NCI-H774 (cell line): ENCODE measurements around the gene LCMT1.
"Not testable (repeated sequence)": the region's sequence is repeated elsewhere in the genome, so short reads cannot be mapped to it uniquely, and the experiment has no call there.

ENCODE experiments used
- DNase-seq: peaks from one replicate; lab custom pipeline; 2025; lab: John Stamatoyannopoulos, UW

Gene LCMT1

DNA sequence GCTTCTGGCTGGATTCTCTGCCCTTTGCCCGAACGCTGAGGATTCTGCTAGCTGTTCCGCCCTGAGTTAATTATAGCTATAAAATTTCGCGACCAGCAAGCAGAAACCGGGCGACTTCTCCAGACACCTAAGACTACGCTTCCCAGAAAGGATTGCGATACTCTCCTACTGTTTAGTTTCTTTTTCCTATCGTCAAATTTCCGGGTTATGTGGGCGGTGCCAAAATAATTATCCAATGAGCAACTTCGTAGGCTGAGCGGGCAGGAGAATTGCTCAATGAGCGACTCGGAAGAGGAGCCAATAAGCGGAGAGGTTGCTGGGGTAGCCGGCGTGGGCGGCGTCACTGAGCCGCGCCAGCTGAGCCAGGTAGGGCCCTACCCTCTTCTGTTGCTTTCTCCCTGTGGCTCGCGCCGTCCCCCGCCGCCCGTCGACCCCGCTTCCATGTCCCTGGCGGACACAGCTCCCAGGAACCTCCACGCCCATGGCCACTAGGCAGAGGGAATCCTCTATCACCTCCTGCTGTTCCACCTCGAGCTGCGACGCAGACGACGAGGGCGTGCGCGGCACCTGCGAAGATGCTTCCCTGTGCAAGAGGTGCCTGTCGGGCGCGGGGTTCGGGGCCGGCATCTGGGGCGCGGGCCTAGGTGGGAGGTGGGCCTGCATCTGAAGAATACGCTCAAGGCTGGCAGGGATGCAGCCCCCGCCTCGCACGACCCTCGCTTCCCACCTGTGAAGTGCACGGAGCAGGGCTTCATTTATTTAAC is at the start of gene LCMT1:
LCMT1 (plus strand) TSS at position 340 of the 764 bp plus-strand sequence; CDS start at position 482, 142 bp downstream.
- peak; percentile 97 for DNase-seq

DNA sequence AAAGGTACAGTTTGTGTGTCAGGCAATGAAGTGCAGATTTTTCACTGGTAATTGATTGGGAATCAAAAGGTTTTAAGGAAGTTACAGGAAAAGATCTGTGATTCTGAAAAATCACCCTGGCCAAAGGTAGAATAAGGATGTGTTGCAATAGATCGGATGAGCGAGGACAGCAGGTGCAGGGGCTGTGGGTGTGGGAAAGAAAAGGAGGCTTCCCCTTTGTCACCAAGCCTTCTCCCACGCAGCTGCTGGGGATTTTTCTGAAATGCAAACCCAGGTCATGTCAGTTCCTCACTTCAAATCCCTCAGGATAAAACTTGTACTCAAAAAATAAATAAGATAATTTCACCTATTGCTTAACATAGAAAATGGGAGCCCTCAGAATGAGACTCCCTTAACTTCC is 48.4 kb upstream of the LCMT1 start:
- DNase-seq = no peak

DNA sequence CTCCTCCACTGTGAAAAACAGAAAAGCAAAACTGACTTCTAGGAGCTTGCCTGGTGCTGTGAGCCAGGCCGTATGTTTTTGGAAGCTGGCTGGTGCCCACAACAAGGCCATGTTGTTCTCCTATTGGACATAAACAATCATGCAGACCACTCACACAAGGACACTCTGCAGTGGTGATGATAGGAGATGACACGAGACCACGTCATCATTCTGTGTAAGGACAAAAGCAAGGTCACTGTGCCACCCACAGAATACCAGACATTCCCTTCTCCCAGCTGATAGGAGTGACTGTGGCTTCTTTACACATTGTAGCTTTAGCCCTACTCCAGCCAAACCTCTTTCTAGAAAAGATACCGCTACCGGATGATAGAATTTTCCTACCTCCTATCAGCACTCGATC is 47.7 kb upstream of the LCMT1 start:
- no peak for DNase-seq

DNA sequence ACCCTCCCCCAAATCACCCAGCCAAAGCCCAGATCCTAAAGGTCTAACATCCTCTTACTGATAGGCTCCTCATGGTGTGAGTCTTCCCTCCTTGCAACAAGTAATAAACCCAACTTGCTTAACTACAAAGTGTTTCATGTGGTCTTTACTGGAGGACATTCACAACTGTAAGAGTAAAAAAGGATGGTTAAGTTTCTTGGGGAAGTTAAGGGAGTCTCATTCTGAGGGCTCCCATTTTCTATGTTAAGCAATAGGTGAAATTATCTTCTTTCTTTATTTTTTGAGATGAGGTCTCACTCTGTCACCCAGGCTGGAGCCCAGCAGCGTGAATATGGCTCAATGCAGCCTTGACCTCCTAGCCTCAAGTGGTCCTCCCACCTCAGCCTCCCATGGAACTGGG is 47.3 kb upstream of the LCMT1 start:
- not testable (repeated sequence) for DNase-seq

DNA sequence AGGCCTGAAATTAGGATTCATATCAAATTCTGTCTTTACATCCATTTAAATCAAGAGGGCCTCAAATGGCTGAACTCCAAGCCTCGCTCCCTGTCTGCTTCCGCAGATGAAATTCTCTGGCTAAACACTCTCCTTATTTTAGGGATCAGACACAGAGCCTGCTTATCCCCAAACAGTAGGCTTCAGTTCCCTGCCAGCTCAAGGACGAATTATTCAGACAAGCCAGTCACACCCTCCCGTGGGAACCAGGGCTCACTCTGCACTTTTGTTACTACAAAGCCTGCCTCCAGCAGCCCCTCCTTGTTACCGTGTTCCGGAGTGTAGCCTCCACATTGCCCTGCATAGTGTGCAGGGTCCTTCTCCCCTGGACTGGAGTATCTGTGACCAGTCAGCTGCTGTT is 46.6 kb upstream of the LCMT1 start:
- DNase-seq = no peak

DNA sequence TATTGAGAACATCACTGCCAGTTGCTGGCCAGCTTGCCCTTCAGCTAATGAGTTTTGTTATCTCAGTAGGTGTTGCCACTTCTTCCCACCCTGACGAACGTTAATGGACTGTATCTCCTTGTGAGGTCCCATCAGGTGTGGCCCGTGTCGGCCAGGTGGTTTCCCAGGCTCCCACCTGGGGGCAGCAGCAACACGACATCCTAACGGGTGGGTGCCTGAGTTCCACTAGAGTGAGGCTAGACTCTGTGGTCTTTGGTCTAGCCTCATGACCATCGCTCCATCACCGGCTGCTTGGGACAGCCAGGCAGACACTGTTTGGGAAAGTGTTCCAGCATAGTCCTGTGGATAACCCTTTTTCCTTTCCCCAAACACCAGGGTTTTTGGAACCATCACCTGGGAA is 45.6 kb upstream of the LCMT1 start:
- no peak for DNase-seq

DNA sequence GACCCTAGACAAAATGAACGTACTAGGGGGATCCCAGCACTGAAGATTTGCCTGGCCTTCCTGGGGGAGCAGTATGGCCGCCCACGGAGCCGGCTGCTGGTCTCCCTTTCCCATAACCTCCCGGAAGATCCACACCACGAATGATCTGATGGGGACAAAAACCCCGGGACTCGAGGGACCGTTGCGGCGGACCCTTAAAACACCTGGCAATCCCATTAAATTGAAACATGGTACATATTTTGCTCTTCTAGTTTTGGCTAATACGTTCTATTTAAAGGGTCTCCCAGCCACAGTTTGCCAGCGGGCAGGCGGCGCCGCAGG is 45.2 kb upstream of the LCMT1 start:
- DNase-seq = no peak

DNA sequence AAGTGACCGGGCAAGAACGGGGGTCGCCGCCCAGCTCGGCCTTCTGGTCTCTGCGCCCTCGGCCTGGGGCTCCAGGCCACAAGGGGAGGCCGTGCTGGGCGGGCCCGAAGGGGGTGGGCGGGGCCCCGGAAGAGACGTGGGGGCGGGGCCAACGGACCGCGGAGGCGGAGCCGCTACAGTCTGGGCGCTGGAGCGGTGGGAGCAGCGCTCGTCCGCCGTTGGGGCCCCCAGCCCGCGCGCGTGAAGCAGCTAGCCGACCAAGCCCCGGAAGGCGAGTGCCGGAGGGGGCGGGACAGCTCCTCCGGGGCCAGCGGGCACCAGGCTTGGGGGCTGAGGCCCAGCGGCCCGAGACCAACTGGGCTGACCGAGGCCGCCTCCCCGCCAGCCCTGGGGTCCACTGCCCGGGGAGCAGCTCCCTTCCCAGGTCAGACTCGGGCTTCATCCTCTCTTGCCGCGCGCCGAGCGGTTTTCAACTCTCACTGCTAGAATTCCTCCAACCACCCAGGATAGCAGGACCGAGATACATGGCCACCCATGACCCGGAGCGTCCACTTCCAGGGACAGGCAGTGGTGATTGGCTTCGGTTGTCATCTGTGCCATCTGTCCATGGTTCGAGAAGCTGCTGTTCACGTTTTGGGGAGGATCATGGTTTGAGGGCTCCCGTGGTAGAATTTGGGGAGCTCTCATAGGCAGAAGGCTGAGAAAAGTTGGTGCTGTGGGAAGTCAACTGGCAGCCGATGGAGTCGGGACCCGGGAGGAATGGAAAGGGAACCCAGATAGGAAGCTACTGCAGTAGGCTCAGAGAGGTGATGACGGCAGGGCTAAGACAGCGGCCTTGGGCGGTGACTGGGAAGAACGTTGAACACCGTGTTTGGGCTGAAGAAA is 44.6 kb upstream of the LCMT1 start:
- peak; percentile 60 for DNase-seq

DNA sequence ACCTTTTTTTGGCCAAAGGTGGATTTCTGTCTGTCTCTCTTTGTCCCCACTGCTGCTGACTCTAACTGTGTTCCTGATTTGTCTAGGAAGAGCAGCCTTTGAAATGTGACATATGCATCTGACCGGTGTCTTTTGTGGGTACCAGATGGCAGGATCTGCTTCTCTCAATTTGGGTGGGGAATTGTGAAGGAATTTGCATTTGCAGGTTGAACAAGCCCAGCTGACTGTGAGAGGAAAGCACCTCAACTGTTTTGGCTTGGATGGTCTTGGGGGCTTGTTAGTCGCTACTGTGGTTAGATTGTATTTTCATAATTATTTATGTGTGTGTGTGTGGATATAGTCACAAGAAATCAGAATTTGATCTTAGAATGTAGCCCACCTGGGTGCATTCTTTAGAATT is 37.7 kb upstream of the LCMT1 start:
- DNase-seq = no peak

DNA sequence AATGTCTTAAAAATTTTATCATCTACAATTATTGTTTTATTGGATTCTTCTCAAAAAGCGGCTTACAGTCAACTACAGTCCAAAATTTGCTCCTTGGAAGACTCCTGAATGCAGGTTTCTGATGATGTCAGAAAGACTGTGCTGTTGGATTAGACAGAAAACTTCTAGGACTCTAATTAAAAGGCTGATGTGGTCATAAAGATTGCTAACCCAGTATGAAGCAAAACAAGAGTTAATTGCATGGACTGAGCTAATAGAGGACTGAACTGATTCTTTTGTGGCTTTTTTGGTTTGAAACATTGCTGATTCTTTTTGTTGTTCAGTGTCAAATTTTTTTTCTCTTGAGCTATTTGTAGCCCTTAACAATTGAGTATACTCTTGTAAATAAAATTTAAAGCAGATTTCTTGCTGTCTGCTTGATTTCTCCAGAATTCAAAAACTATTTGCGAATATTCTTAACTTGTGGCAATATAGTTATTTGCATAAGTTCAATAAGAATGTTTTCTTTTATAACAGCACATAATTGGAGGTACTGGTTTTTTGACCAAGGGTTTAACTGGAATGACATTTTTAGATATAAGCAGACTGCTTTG is 33.1 kb upstream of the LCMT1 start:
- no peak for DNase-seq

DNA sequence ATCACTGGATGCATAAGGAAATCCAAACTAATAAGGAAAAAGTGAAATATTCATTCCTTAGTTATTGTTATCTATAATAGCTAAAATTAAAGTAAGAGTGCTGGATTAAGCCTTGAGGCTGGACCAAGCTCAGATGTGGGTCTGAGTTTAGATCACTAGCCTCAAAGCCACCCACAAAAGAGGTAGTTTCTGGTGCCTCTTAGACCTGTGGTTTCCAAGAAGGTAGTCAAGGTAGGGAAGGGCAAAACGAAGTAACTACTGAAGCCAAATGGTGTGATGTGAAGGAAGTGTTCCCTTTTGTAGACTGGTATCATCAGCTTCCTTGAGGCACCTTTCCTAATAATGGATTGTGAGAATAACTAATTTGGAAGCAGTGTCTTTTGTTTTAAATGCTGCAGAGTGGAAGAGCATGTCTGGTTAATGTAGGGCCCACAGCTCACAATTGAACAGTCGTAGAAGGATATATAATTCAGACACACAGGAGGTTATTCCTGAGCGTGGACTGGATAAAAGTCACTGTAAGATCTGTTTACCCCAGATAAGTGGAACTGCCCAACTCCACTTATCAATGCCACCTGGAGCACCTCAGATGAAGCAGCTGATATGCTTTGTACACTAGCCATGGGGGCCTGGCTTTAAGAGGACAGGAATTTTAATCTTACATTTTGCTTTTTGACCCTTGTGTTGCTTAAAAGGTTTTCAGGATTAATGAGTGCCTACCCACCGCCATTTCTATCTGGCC is 31.7 kb upstream of the LCMT1 start:
- DNase-seq = no peak

DNA sequence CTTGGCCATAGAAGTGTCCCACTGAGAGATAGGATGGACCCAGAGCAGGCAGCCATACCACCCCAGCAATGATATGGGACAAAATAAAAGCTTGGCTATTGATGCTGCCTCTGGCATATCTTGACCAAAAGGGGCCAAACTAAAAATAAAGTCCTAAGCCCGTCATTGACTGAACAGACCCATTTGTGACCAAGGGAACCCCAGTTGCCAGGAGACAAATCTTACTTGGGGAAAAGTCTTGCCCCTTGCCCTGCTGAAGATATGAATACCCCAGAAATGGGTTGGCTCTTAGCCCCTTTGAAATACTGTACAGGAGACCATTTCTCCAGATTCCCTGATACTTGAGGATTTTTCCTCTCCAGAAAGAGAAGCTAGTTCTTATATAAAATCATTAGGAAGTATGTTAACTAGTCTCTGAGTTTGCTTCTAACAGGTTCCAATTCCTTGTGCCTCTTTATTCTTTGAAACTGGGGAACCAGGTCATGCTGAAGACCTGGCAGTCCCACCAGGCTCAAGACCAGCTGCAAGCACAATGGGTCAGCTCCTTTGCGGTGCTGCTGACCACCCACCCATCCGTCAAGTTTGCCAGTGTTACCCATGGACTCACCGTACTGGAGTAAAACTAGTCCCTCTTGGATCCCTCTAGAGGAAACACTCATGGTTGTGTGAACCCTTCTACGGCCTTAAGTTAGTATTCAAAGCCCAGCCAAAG is 31.0 kb upstream of the LCMT1 start:
- no peak for DNase-seq

DNA sequence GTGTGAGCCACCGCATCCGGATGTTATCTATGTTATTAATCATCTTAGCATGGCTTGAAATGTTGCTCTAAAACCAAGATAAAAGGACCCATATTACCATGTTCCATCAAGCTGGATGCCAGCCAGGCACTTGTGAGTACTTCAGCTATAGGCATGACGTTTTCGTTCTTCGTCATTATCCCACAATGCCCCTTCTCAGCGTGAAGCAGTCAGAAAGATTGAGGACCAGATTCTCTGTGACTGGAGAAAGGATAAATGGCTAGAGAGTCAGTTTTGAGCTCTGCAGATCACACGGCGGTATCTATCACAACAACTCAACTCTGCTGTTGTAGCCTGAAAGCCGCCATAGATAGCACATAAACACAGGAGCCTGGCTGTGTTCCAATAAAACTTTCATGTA is 29.8 kb upstream of the LCMT1 start:
- DNase-seq = no peak

DNA sequence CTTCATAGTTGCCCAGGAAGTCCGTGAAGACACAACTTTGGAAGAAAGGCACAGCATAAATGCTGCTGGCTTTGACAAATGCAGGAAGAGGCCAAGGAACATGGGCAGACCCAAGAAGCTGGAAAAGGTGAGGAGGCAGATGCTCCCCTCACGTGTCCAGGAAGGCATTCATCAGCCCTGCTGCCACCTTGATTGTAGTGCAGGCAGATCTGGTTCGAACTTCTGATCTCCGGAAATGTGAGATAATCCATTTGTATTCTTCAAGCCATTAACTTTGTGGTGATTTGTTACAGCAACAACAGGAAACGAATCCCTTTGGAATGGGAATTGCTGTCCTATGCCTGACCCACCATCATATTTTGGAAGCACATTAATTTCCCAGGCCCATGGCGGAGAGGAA is 28.5 kb upstream of the LCMT1 start:
- DNase-seq = no peak

DNA sequence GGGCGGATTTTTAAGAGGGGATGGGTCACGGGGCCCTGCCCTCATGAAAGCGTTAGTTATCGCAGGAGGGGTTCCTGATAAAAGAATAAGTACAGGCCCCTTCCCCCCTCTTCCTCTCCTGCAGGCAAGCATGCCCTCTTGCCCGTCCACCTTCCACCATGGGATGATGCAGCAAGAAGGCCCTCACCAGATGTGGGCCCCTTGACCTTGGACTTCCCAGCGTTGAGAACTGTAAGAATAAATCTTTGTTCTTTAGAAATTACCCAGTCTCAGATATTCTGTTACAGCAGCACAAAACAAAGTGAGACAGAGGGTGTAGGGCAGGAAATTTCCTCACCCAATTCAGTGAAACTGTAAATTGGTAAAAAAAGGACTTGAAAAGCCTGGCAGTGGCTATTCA is 27.8 kb upstream of the LCMT1 start:
- no peak for DNase-seq

DNA sequence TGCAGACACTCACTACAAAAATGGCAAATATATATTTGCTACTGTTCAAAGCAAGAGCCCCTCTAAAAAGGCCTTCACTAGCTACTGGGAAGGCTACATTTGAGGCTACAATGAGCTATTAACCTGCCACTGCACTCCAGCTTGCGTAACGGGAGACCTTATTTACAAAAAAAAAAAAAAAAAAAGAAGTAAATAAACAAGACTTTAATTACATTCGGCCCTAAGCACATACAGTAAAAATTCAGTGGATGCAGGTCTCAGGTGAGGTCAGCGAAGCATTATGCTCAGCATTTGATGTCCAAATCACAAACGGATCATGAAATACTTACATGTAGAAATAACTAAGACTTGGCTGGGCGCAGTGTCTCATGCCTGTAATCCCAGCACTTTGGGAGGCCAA is 26.7 kb upstream of the LCMT1 start:
- DNase-seq = no peak

DNA sequence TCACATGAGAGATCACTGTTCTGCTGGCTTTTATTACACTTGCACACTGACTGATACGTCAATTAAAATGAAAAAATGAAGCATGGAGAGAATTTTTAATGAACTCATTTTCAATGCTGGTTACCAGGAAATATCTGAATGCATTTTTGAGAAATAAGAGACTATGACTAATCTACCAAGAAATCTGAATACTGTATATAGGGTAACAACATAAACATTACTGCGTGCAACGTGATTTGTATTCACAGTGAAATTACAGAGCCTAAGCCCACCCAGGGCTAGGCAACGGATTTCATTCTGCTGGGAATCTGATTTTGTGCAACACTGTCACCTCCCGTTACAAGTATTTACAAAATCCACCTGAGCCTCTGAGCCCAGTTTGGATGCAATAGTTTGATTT is 23.8 kb upstream of the LCMT1 start:
- no peak for DNase-seq

DNA sequence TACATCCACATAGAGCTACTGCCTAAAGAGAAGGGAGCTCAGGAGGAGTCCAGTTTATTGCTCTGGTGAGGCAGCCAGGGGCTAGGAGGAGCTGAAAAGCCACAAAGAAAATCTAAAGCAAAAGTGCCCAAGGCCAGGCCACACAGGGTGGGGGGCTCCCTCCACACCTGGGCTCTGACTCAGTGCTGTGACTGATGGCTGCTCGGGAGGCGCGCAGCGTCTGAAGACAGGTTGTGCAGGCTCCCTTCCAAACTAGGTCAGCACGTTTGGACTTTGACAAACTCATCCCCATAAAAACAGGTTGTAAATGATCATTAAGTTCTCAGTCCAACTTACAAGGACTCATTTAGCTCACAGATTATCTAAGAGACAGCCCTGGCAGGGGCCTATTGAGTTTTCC is 22.2 kb upstream of the LCMT1 start:
- no peak for DNase-seq

DNA sequence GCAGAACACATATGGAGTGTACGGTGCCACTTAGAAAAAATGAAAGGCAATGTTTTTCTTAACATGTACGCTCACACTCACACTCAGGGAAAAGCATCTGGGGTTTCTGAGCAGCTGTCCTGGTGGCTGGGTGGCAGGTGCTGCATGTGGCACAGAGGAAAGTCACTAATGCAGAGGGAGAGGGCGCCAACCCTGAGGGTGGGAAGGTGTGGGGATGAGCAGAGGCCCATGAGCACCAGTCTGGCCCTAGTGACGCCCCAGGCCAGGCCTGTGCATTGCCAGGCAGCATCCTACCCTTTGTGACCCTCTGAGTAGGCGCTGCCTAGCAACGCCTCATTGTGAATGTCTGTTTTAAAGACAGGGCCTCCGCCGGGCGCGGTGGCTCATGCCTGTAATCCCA is 19.1 kb upstream of the LCMT1 start:
- DNase-seq = peak; percentile 4

DNA sequence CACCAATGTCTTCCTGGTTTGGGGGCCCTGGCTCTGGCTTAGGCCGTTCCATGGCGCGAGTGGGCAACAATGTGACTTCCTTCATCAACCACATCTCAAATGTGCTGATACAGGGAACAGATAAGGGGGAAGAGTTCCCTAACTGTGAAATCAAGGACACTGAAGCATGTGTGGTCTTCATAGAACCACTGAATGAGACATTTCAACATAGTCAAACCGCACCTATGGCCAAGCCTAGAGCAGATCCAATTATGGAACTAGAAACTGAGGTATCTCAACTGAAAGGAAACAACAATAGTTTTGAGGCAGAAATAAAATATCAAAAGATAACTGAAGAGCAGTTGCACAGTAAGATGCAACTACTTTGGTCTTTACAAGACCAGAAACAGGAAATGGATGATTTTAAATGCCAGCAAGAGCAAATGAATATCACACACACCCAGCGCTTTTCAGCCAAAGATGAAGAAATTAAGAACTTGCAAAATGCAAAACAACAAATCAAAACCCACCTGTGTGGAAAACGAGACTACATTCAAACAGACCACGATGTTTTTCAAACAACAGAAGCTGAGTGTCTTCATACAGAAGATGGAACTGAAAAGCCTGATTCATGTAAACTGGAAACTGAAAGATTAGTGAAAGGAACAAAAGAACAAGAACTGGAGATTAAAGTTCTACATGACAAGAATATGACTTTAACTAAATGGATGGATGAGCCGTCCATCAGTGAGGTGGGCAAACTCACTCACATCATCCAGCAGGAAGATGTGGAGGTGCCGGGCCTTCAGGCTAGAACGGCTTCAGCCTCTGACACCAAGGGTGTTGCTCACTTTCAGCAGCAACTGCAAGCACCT is 18.1 kb upstream of the LCMT1 start:
- no peak for DNase-seq

DNA sequence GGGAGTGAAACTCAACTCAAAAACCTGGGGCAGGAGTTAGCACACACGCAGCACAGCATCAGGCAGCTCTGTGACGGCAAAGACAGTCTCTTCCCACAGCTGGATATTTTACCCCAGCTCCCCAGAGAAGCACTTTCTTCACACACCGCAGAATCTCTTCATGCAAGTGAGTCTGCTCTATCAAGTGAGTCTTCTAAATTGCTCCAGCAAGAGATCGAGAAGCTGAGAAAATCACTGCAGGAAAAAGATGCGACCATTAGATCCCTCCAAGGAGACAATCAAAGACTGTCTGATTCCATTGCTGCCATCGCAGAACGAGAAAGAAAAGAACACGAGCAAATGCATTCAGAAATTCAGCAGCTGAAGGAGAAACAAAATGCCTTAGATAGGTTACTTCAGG is 16.9 kb upstream of the LCMT1 start:
- no peak for DNase-seq
